ENCODE measurements around the gene TGFB1. TPM values are rescaled to one million over a fixed set of nuclear protein-coding genes. Genes with fewer than 3 reads are reported as not detected.

Gene TGFB1
- total RNA-seq, 1 experiment from 2014 or later, result 11.6 TPM

- peak; percentile 89 for DNase-seq (ENCODE audit: low read depth)
Measured at GRCh38 chr19:41321600-41322270, 32.0 kb downstream of the TGFB1 start.

- no peak for DNase-seq (ENCODE audit: low read depth)
Measured at GRCh38 chr19:41321204-41321599, 32.5 kb downstream of the TGFB1 start.

- no peak for DNase-seq (ENCODE audit: low read depth)
Measured at GRCh38 chr19:41320568-41320967, 33.2 kb downstream of the TGFB1 start.

- DNase-seq (ENCODE audit: low read depth), result no peak
Measured at GRCh38 chr19:41320185-41320518, 33.6 kb downstream of the TGFB1 start.

- DNase-seq (ENCODE audit: low read depth), result no peak
Measured at GRCh38 chr19:41319500-41320184, 34.1 kb downstream of the TGFB1 start.

GRCh38 chr19:41318696-41319499, 34.8 kb downstream of the TGFB1 start:
- no peak for DNase-seq (ENCODE audit: low read depth)

- no peak for DNase-seq (ENCODE audit: low read depth)
Measured at GRCh38 chr19:41316306-41316920, 37.3 kb downstream of the TGFB1 start.

- DNase-seq (ENCODE audit: low read depth), result no peak
Measured at GRCh38 chr19:41311613-41312012, 42.1 kb downstream of the TGFB1 start.

- DNase-seq (ENCODE audit: low read depth), result no peak
Measured at GRCh38 chr19:41311072-41311471, 42.6 kb downstream of the TGFB1 start.

- DNase-seq (ENCODE audit: low read depth), result peak; percentile 81
Measured at GRCh38 chr19:41310033-41310831, 43.5 kb downstream of the TGFB1 start, which contains the start of gene CCDC97. CCDC97 (plus strand) TSS chr19:41310172; CDS start chr19:41310311, 139 bp downstream.

GRCh38 chr19:41309180-41310032, 44.3 kb downstream of the TGFB1 start:
- DNase-seq (ENCODE audit: low read depth), result no peak

GRCh38 chr19:41308450-41309179, 45.1 kb downstream of the TGFB1 start:
- DNase-seq (ENCODE audit: low read depth), result peak; percentile 89

- peak; percentile 50 for DNase-seq (ENCODE audit: low read depth)
Measured at GRCh38 chr19:41307954-41308449, 45.7 kb downstream of the TGFB1 start.

GRCh38 chr19:41307090-41307875, 46.4 kb downstream of the TGFB1 start:
- no peak for DNase-seq (ENCODE audit: low read depth)

GRCh38 chr19:41305927-41306793, 47.6 kb downstream of the TGFB1 start:
- no peak for DNase-seq (ENCODE audit: low read depth)

- no peak for DNase-seq (ENCODE audit: low read depth)
Measured at GRCh38 chr19:41304706-41305483, 48.8 kb downstream of the TGFB1 start.

GRCh38 chr19:41303954-41304353, 49.8 kb downstream of the TGFB1 start:
- DNase-seq (ENCODE audit: low read depth), result no peak

Data from LHCN-M2 (cell line).